HG02610 (cell line): Measurements from ENCODE around the gene LOXL1.
"Not testable (repeated sequence)": the region's sequence is repeated elsewhere in the genome, so short reads cannot be mapped to it uniquely, and the experiment has no call there.

Experiments
- ATAC-seq: cut with Tn5 transposase; IDR thresholded peaks from one replicate; pipeline ENCODE4 v1.9.1; 2021; ENCODE audit warnings: mild to moderate bottlenecking, moderate library complexity; ENCODE audit not compliant: unreplicated experiment

LOXL1 gene

GRCh38 chr15:73972984-73973682 is 46.9 kb downstream of the LOXL1 start:
- no peak for ATAC-seq

- ATAC-seq: not testable (repeated sequence)
Measured at GRCh38 chr15:73973683-73974200, 47.5 kb downstream of the LOXL1 start.

- not testable (repeated sequence) for ATAC-seq
Measured at GRCh38 chr15:73975440-73976125, 49.3 kb downstream of the LOXL1 start.

GRCh38 chr15:73978896-73979295 is 52.6 kb downstream of the LOXL1 start:
- ATAC-seq: no peak

- ATAC-seq: no peak
Measured at GRCh38 chr15:73979636-73980035, 53.4 kb downstream of the LOXL1 start.

- ATAC-seq: no peak
Measured at GRCh38 chr15:73981761-73982221, 55.5 kb downstream of the LOXL1 start.

- ATAC-seq: no peak
Measured at GRCh38 chr15:73982222-73982962, 56.1 kb downstream of the LOXL1 start.

- no peak for ATAC-seq
Measured at GRCh38 chr15:73983211-73983727, 57.0 kb downstream of the LOXL1 start.

- ATAC-seq: no peak
Measured at GRCh38 chr15:73983773-73984172, 57.5 kb downstream of the LOXL1 start.

- ATAC-seq: no peak
Measured at GRCh38 chr15:73984208-73984979, 58.1 kb downstream of the LOXL1 start.

- no peak for ATAC-seq
Measured at GRCh38 chr15:73985101-73985873, 59.0 kb downstream of the LOXL1 start.

- no peak for ATAC-seq
Measured at GRCh38 chr15:73986055-73986775, 60.0 kb downstream of the LOXL1 start.

- ATAC-seq: no peak
Measured at GRCh38 chr15:73986776-73987056, 60.5 kb downstream of the LOXL1 start.

- no peak for ATAC-seq
Measured at GRCh38 chr15:73987250-73987649, 61.0 kb downstream of the LOXL1 start.

- ATAC-seq: peak; percentile 41
Measured at GRCh38 chr15:73987681-73988444, 61.6 kb downstream of the LOXL1 start.

- no peak for ATAC-seq
Measured at GRCh38 chr15:73988445-73988969, 62.2 kb downstream of the LOXL1 start.

GRCh38 chr15:73989001-73989798 is 62.9 kb downstream of the LOXL1 start:
- ATAC-seq: no peak
